Left lung (tissue), 10 donors: ENCODE data around the gene SPTBN4. TPM values are rescaled to one million over a fixed set of nuclear protein-coding genes. Genes with fewer than 3 reads are reported as not detected.
A peak's percentile ranks its signal among the peaks of the same experiment; 100 is the strongest.

Experiments
- ATAC-seq: fragments of 200-7000 bp; cut with Tn5 transposase; one replicate; pipeline ENCODE4 v1.9.1; 2020; ENCODE audit warnings: moderate library complexity
- DNase-seq, 4 donors: peaks; one replicate each; pipeline ENCODE4 v3.0.0-alpha.2; 2013 to 2020
- H3K27ac ChIP-seq, 2 donors: fragments of 200-600 bp; sonication (generic) in 1 of 2; one replicate each; pipeline versions ENCODE4 v1.5.0 to v1.8.0; 2020 to 2021
- H3K27me3 ChIP-seq, 2 donors: fragments of 200-600 bp; sonication (generic) in 1 of 2; one replicate each; pipeline versions ENCODE4 v1.5.0 to v1.8.0; 2020 to 2021
- H3K36me3 ChIP-seq, 2 donors: fragments of 200-600 bp; sonication (generic) in 1 of 2; one replicate each; pipeline versions ENCODE4 v1.5.0 to v1.8.0; 2020 to 2021
- H3K4me1 ChIP-seq, 2 donors: fragments of 200-600 bp; one replicate each; pipeline ENCODE4 v1.8.0; 2021
- H3K4me3 ChIP-seq, 2 donors: fragments of 200-600 bp; sonication (generic) in 1 of 2; one replicate each; pipeline versions ENCODE4 v1.5.0 to v1.8.0; 2020 to 2021; ENCODE audit warnings: mild to moderate bottlenecking in 1 of 2
- H3K9me3 ChIP-seq, 2 donors: fragments of 200-600 bp; sonication (generic) in 1 of 2; one replicate each; pipeline versions ENCODE4 v1.5.0 to v1.8.0; 2020 to 2021
- CTCF ChIP-seq, 2 donors: fragments of 200-600 bp; sonication (generic) in 1 of 2; IDR thresholded peaks; one replicate each; pipeline versions ENCODE4 v1.5.0 to v1.8.0; 2021; ENCODE audit warnings: antibody characterized with exemption in 2 of 2
- intact Hi-C, 2 donors: fragments of 100-400 bp; cut with DNase I; formaldehyde crosslinking; loops; one replicate each; pipeline versions ENCODE4 v1.11.2 to v1.14.2; 2022
- polyA plus RNA-seq, 6 donors: library from polyadenylated mRNA; unstranded; fragments of 120-200 nt; gene quantifications; one replicate each; pipeline ENCODE4 v1.2.1, GENCODE V29; 2013; ENCODE audit not compliant: insufficient read length in 6 of 6
- total RNA-seq, 2 donors: library from RNA; stranded (reverse); fragmentation: NEBNext Ultra II Directional; extraction: Animal tissue kit (Norgen Biotek cat#: 25700); gene quantifications; one replicate each; pipeline ENCODE4 v1.2.1, GENCODE V29; 2021
- donor health status: DM: no; HTN: yes; CAD: no.
- donor health status: DM: no; HTN: no; CAD: no.

Gene SPTBN4
- total and polyA plus RNA-seq, 8 donors = 0.42 to 2.5 (median 1.3) TPM

- intact Hi-C loops = no loop called here
- no peak for TF ChIP-seq CTCF (IDR thresholded peaks at IDR 0.05)
- ATAC-seq = no peak
- peaks cover 0 to 30% of the 10 kb centered on the region in 2 donors for H3K4me1 ChIP-seq
- H3K36me3 ChIP-seq = peaks cover 0 to 16% of the 10 kb centered on the region in 2 donors
- no peak for DNase-seq
- no peak overlapping the region for H3K4me3 ChIP-seq
- no peaks in the 10 kb centered on the region for H3K9me3 ChIP-seq
- no peak overlapping the region for H3K27ac ChIP-seq
- peaks cover 0 to 41% of the 10 kb centered on the region in 2 donors for H3K27me3 ChIP-seq
These were observed 149.4 kb downstream of the SPTBN4 start for GRCh38 chr19:40616178-40616577.

- TF ChIP-seq CTCF (IDR thresholded peaks at IDR 0.05) = no peak
- no peak overlapping the region for H3K4me3 ChIP-seq
- peak in 1 of 4 donors; percentile 61 for DNase-seq
- no peak overlapping the region for H3K27ac ChIP-seq
- ATAC-seq = no peak
- intact Hi-C loops = no loop called here
- peaks cover 0 to 34% of the 10 kb centered on the region in 2 donors for H3K27me3 ChIP-seq
- peaks cover 0 to 24% of the 10 kb centered on the region in 2 donors for H3K36me3 ChIP-seq
- H3K9me3 ChIP-seq = no peaks in the 10 kb centered on the region
- peaks cover 0 to 24% of the 10 kb centered on the region in 2 donors for H3K4me1 ChIP-seq
These were observed 150.1 kb downstream of the SPTBN4 start for GRCh38 chr19:40616941-40617340.

- peaks cover 0 to 29% of the 10 kb centered on the region in 2 donors for H3K27me3 ChIP-seq
These were observed 151.2 kb downstream of the SPTBN4 start for GRCh38 chr19:40617961-40618360.

GRCh38 chr19:40619333-40620160 lies 152.7 kb downstream of the SPTBN4 start:
- H3K4me3 ChIP-seq = no peak overlapping the region
- TF ChIP-seq CTCF (IDR thresholded peaks at IDR 0.05) = no peak
- H3K27ac ChIP-seq = no peak overlapping the region
- DNase-seq (peak in 1 of 4 donors; percentile 14), ATAC-seq (no peak)
- peaks cover 0 to 43% of the 10 kb centered on the region in 2 donors for H3K36me3 ChIP-seq
- H3K4me1 ChIP-seq = peaks cover 0 to 12% of the 10 kb centered on the region in 2 donors
- no peaks in the 10 kb centered on the region for H3K9me3 ChIP-seq
- intact Hi-C loops = no loop called here
- peaks cover 0 to 13% of the 10 kb centered on the region in 2 donors for H3K27me3 ChIP-seq

More at GRCh38 chr19:40617961-40618360, 151.2 kb downstream of the SPTBN4 start:
- TF ChIP-seq CTCF (IDR thresholded peaks at IDR 0.05) = no peak
- no peak for DNase-seq
- intact Hi-C loops = no loop called here
- H3K9me3 ChIP-seq = no peaks in the 10 kb centered on the region
- H3K36me3 ChIP-seq = peaks cover 0 to 34% of the 10 kb centered on the region in 2 donors
- H3K4me1 ChIP-seq = peaks cover 0 to 24% of the 10 kb centered on the region in 2 donors
- H3K4me3 ChIP-seq = no peak overlapping the region
- no peak for ATAC-seq
- H3K27ac ChIP-seq = no peak overlapping the region

GRCh38 chr19:40620161-40620485 lies 153.3 kb downstream of the SPTBN4 start:
- intact Hi-C loops = no loop called here
- Histone ChIP-seq H3K27me3 (peaks cover 0 to 7% of the 10 kb centered on the region in 2 donors), H3K36me3 (peaks cover 0 to 43% of the 10 kb centered on the region in 2 donors), H3K4me1 (peaks cover 0 to 6% of the 10 kb centered on the region in 2 donors), H3K9me3 (no peaks in the 10 kb centered on the region), H3K4me3 (no peak overlapping the region), H3K27ac (no peak overlapping the region)
- DNase-seq = no peak
- no peak for ATAC-seq
- TF ChIP-seq CTCF (IDR thresholded peaks at IDR 0.05) = no peak
